DOHH2 (cell line): ENCODE data around the gene HINT3.

ENCODE experiments used
- H3F3A ChIP-seq: fragments of 200-600 bp; sonication (generic), shearing (Covaris generic); 2 replicates; pipeline ENCODE4 v1.6.0; 2016; ENCODE audit warnings: antibody characterized with exemption, mild to moderate bottlenecking; ENCODE audit not compliant: control insufficient read depth, insufficient read depth
- H3K27ac ChIP-seq: fragments of 200-600 bp; sonication (generic); 2 replicates; pipeline ENCODE4 v1.5.1; 2014; ENCODE audit warnings: low read depth, mild to moderate bottlenecking, low read length, moderate library complexity
- H3K27me3 ChIP-seq: fragments of 200-600 bp; sonication (generic); 2 replicates; pipeline ENCODE4 v1.6.1; 2014; ENCODE audit warnings: mild to moderate bottlenecking, low read length, mixed read lengths; ENCODE audit not compliant: control insufficient read depth
- H3K36me3 ChIP-seq: fragments of 200-600 bp; sonication (generic); 2 replicates; pipeline ENCODE4 v1.6.1; 2014; ENCODE audit warnings: mild to moderate bottlenecking, low read length, moderate library complexity, mixed read lengths; ENCODE audit not compliant: control insufficient read depth
- H3K4me1 ChIP-seq: fragments of 200-600 bp; sonication (generic); 2 replicates; pipeline ENCODE4 v1.6.1; 2014; ENCODE audit warnings: mild to moderate bottlenecking, low read length, mixed read lengths; ENCODE audit not compliant: control insufficient read depth
- H3K4me2 ChIP-seq: fragments of 200-600 bp; sonication (generic); 2 replicates; pipeline ENCODE4 v1.6.0; 2014; ENCODE audit warnings: mild to moderate bottlenecking, low read length, moderate library complexity
- H3K4me3 ChIP-seq: fragments of 200-600 bp; sonication (generic); 2 replicates; pipeline ENCODE4 v1.5.1; 2014; ENCODE audit warnings: mild to moderate bottlenecking, low read length, mixed read lengths
- H3K79me2 ChIP-seq: fragments of 200-600 bp; sonication (generic); 2 replicates; pipeline ENCODE4 v1.6.1; 2014; ENCODE audit warnings: mild to moderate bottlenecking, low read length, mixed read lengths; ENCODE audit not compliant: control insufficient read depth
- H3K9me2 ChIP-seq: fragments of 200-600 bp; sonication (generic); replicated peaks from 2 replicates; pipeline ENCODE4 v1.6.1; 2014; ENCODE audit warnings: mild to moderate bottlenecking, low read length, mixed read lengths; ENCODE audit not compliant: control insufficient read depth
- H3K9me3 ChIP-seq: fragments of 200-600 bp; sonication (generic); 2 replicates; pipeline ENCODE4 v1.6.1; 2014; ENCODE audit warnings: antibody characterized with exemption, low read length, mixed read lengths; ENCODE audit not compliant: control insufficient read depth, insufficient read depth
- H4K20me1 ChIP-seq: fragments of 200-600 bp; sonication (generic); 2 replicates; pipeline ENCODE4 v1.6.0; 2014; ENCODE audit warnings: low read depth, mild to moderate bottlenecking, antibody characterized with exemption, low read length, moderate library complexity; ENCODE audit not compliant: control insufficient read depth, insufficient read depth
- EZH2phosphoT487 ChIP-seq: fragments of 200-600 bp; sonication (generic); IDR thresholded peaks from 2 replicates; pipeline ENCODE4 v1.6.1; 2017; ENCODE audit warnings: borderline replicate concordance, mild to moderate bottlenecking, antibody characterized with exemption, low read length, moderate library complexity, mixed read lengths
- TF ChIP-seq, protein P1 (sequence below): fragments of 200-600 bp; sonication (generic); IDR thresholded peaks from one replicate; pipeline ENCODE4 v1.5.1; 2014; ENCODE audit warnings: antibody characterized with exemption, mild to moderate bottlenecking, low read depth, low read length; ENCODE audit not compliant: poor library complexity, severe bottlenecking

HINT3 gene

GRCh38 chr6:125985979-125986300 is 29.4 kb downstream of the HINT3 start:
- H3K36me3 ChIP-seq: peaks cover 31% of the 10 kb centered on the region
- H3K9me3 ChIP-seq: no peaks in the 10 kb centered on the region
- H3K4me1 ChIP-seq: peaks cover 46% of the 10 kb centered on the region
- peak overlapping the region; percentile 80 for H3K4me2 ChIP-seq
- peaks cover 59% of the 10 kb centered on the region for H3K79me2 ChIP-seq
- no peak for TF ChIP-seq EZH2phosphoT487
- TF ChIP-seq, protein P1, sequence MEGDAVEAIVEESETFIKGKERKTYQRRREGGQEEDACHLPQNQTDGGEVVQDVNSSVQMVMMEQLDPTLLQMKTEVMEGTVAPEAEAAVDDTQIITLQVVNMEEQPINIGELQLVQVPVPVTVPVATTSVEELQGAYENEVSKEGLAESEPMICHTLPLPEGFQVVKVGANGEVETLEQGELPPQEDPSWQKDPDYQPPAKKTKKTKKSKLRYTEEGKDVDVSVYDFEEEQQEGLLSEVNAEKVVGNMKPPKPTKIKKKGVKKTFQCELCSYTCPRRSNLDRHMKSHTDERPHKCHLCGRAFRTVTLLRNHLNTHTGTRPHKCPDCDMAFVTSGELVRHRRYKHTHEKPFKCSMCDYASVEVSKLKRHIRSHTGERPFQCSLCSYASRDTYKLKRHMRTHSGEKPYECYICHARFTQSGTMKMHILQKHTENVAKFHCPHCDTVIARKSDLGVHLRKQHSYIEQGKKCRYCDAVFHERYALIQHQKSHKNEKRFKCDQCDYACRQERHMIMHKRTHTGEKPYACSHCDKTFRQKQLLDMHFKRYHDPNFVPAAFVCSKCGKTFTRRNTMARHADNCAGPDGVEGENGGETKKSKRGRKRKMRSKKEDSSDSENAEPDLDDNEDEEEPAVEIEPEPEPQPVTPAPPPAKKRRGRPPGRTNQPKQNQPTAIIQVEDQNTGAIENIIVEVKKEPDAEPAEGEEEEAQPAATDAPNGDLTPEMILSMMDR: no peak
- no peaks in the 10 kb centered on the region for H3K27me3 ChIP-seq
- H3F3A ChIP-seq: no peaks in the 10 kb centered on the region
- H3K9me2 ChIP-seq: no peaks in the 10 kb centered on the region
- no peaks in the 10 kb centered on the region for H4K20me1 ChIP-seq
- H3K4me3 ChIP-seq: peak overlapping the region; percentile 92
- H3K27ac ChIP-seq: peak overlapping the region; percentile 57

DNA sequence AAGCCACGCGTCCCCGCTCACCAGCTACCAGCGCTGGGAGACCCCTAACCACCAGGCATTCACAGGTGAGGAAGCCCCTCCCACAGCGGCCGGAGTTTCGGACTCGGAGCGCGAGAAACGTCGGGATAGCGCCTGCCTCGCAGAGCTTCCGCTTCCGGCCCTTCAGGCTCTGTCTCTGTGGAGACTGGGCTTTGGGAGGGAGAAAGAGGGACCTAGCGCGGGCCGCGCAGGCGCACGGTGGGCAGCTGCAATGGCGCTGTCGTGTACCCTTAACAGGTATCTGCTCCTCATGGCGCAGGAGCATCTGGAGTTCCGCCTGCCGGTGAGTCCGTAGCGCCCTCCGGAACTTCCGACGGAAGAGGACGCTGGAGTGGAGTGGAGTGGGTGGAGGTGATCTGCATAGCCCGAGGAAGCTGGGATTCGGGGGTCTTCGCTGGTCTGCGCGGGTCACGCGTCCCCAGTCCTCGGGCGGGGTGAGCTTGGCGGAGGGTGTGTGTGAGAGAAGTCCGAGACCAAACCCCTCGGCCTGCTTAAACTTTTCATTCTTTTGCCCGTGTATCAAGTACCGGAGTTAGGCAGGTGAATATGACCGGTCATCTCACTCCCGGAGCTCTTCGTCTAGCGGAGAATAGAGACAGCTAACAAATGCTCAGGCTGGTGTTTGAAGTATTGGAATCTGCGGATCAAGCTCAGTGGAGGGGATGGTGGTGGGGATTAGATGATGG is 29.9 kb downstream of the HINT3 start, which contains the start of gene TRMT11:
TSS of gene TRMT11 (plus strand) at position 240 of the 725 bp plus-strand sequence. CDS start at position 251, 11 bp downstream.
- TF ChIP-seq EZH2phosphoT487: no peak
- TF ChIP-seq, protein P1: no peak
- peak within 1 kb of the TSS; percentile 92 for H3K4me3 ChIP-seq
- H3K79me2 ChIP-seq: peaks cover 64% of the 10 kb centered on the region
- peaks cover 46% of the 10 kb centered on the region for H3K4me1 ChIP-seq
- no peaks in the 10 kb centered on the region for H4K20me1 ChIP-seq
- H3K9me2 ChIP-seq: no peaks in the 10 kb centered on the region
- no peaks in the 10 kb centered on the region for H3K27me3 ChIP-seq
- H3K9me3 ChIP-seq: no peaks in the 10 kb centered on the region
- peak within 1 kb of the TSS; percentile 80 for H3K4me2 ChIP-seq
- H3K27ac ChIP-seq: peak within 1 kb of the TSS; percentile 57
- H3F3A ChIP-seq: no peaks in the 10 kb centered on the region
- peaks cover 30% of the 10 kb centered on the region for H3K36me3 ChIP-seq

- Histone ChIP-seq H3K27me3 (no peaks in the 10 kb centered on the region), H3K9me2 (no peaks in the 10 kb centered on the region), H4K20me1 (no peaks in the 10 kb centered on the region), H3K27ac (peak overlapping the region; percentile 57), H3K4me3 (peak overlapping the region; percentile 92), H3K36me3 (peaks cover 29% of the 10 kb centered on the region), H3K9me3 (no peaks in the 10 kb centered on the region), H3K79me2 (peaks cover 70% of the 10 kb centered on the region), H3K4me2 (peak overlapping the region; percentile 80), H3K4me1 (peaks cover 46% of the 10 kb centered on the region), H3F3A (0 out of 2 replicates have a peak, but pooled peaks cover 5% of the 10 kb centered on the region)
- no peak for TF ChIP-seq EZH2phosphoT487
- TF ChIP-seq, protein P1: no peak
These were observed 30.6 kb downstream of the HINT3 start for GRCh38 chr6:125987026-125987617.
